Endothelial cell of umbilical vein (primary cell): ENCODE results near the gene UNC45A. TPM values are rescaled to one million over a fixed set of nuclear protein-coding genes. Genes with fewer than 3 reads are reported as not detected.

Source experiments
- BruUV-seq: library from RNA; stranded (reverse); fragments of 400-500 nt; replicated peaks from 2 replicates; lab custom pipeline; 2021; lab: Mats Ljungman, UMichigan
- CTCF ChIA-PET: fragments of 300-600, 350-600 bp; sonication (Branson Sonifier 250); formaldehyde crosslinking; loops from one replicate; lab custom pipeline; 2021; ENCODE audit warnings: antibody characterized with exemption, inconsistent platforms; lab: Charles Lee
- POLR2A ChIA-PET: fragments of 300-600, 350-600 bp; sonication (Branson Sonifier 250); formaldehyde crosslinking; loops from one replicate; lab custom pipeline; 2021; ENCODE audit warnings: antibody characterized with exemption, inconsistent platforms; lab: Charles Lee
- DNase-seq: peaks from one replicate; pipeline ENCODE4 v3.0.0-alpha.2; 2011; ENCODE audit warnings: low read depth, low spot score
- FAIRE-seq: peaks from 2 replicates; lab custom pipeline; 2011; peaks lifted over from hg19 to GRCh38; lab: Jason Lieb, UNC
- H2AFZ ChIP-seq: 2 replicates; pipeline ENCODE4 v1.6.0; 2012; ENCODE audit warnings: low read depth, low read length, control low read depth, inconsistent platforms
- H3K27ac ChIP-seq: 2 replicates; pipeline ENCODE4 v1.5.1; 2011; ENCODE audit warnings: low read depth, mild to moderate bottlenecking, control low read depth, low read length, moderate library complexity; ENCODE audit not compliant: insufficient read depth
- H3K27me3 ChIP-seq, 2 experiments: 2 replicates each; pipeline versions ENCODE4 v1.6.0 to v1.6.1; 2011; ENCODE audit warnings: low read length in 2 of 2, mixed read lengths in 1 of 2; ENCODE audit not compliant: control insufficient read depth in 2 of 2, insufficient read depth in 2 of 2
- H3K36me3 ChIP-seq, 2 experiments: 2 replicates in 1 of 2; 3 replicates in 1 of 2; pipeline ENCODE4 v1.5.1; 2011; ENCODE audit warnings: low read length in 2 of 2, mild to moderate bottlenecking in 1 of 2, moderate library complexity in 1 of 2; ENCODE audit not compliant: control insufficient read depth in 2 of 2, insufficient read depth in 2 of 2; ENCODE audit errors: extremely low read depth in 1 of 2
- H3K4me1 ChIP-seq: 3 replicates; pipeline ENCODE4 v1.5.1; 2011; ENCODE audit warnings: mild to moderate bottlenecking, low read length; ENCODE audit not compliant: control insufficient read depth, insufficient read depth; ENCODE audit errors: extremely low read depth
- H3K4me2 ChIP-seq: 2 replicates; pipeline ENCODE4 v1.6.1; 2011; ENCODE audit warnings: low read length, control low read depth, mixed read lengths; ENCODE audit not compliant: insufficient read depth
- H3K4me3 ChIP-seq, 3 experiments: fragments of 200-600 bp in 1 of 3; sonication (generic), shearing (Covaris generic) in 1 of 3; replicated peaks in 1 of 3; 2 replicates each; pipeline ENCODE4 v1.5.1; 2011 to 2016; ENCODE audit warnings: control low read depth in 3 of 3, low read length in 3 of 3, mild to moderate bottlenecking in 2 of 3, inconsistent platforms in 1 of 3, low read depth in 1 of 3, moderate library complexity in 1 of 3; ENCODE audit not compliant: insufficient read depth in 1 of 3
- H3K79me2 ChIP-seq: 2 replicates; pipeline ENCODE4 v1.6.0; 2012; ENCODE audit warnings: low read length, inconsistent platforms; ENCODE audit not compliant: control insufficient read depth, insufficient read depth
- H3K9ac ChIP-seq: replicated peaks from 2 replicates; pipeline ENCODE3; 2011; ENCODE audit warnings: low read length, control low read depth; ENCODE audit not compliant: insufficient read depth; ENCODE audit errors: extremely low read depth
- H3K9me1 ChIP-seq: replicated peaks from 3 replicates; pipeline ENCODE4 v1.6.0; 2011; ENCODE audit warnings: mild to moderate bottlenecking, low read length; ENCODE audit not compliant: control insufficient read depth, insufficient read depth; ENCODE audit errors: extremely low read depth
- H3K9me3 ChIP-seq: replicated peaks from 2 replicates; pipeline ENCODE4 v1.5.1; 2012; ENCODE audit warnings: low read length, inconsistent platforms; ENCODE audit not compliant: control insufficient read depth, insufficient read depth
- H4K20me1 ChIP-seq: replicated peaks from 2 replicates; pipeline ENCODE3; 2011; ENCODE audit warnings: mild to moderate bottlenecking, low read length; ENCODE audit not compliant: control insufficient read depth, insufficient read depth; ENCODE audit errors: extremely low read depth
- EZH2 ChIP-seq: IDR thresholded peaks from 2 replicates; pipeline ENCODE4 v1.6.1; 2012; ENCODE audit warnings: borderline replicate concordance, low read depth, mild to moderate bottlenecking, moderate library complexity, low read length, inconsistent platforms; ENCODE audit not compliant: severe bottlenecking
- GATA2 ChIP-seq: IDR thresholded peaks from 2 replicates; pipeline ENCODE4 v1.7.0; 2011; ENCODE audit warnings: low read depth, mild to moderate bottlenecking, moderate library complexity, mixed read lengths, low read length; ENCODE audit not compliant: insufficient read length, insufficient read depth
- JUN ChIP-seq: IDR thresholded peaks from 2 replicates; pipeline ENCODE4 v1.6.1; 2011; ENCODE audit warnings: borderline replicate concordance, low read depth; ENCODE audit not compliant: insufficient read length, insufficient read depth
- MYC ChIP-seq: IDR thresholded peaks from one replicate; pipeline ENCODE4 v1.6.1; 2011; ENCODE audit warnings: mild to moderate bottlenecking, low read depth, low read length
- POLR2A ChIP-seq: IDR thresholded peaks from 2 replicates; pipeline ENCODE4 v1.6.1; 2012; ENCODE audit warnings: low read depth, mild to moderate bottlenecking, control low read depth, low read length
- dilution Hi-C: fragments of 300-500 bp; cut with MboI; formaldehyde crosslinking; loops from one replicate; pipeline ENCODE4 v1.15.0; 2019; ENCODE audit warnings: low sequenced_read_pairs; ENCODE audit not compliant: extremely low pct_ligation_motif_present
- intact Hi-C: fragments of 100-400 bp; cut with micrococcal nuclease; formaldehyde crosslinking; loops from one replicate; pipeline ENCODE4 v1.10.0; 2022
- polyA plus RNA-seq, 4 experiments: library from polyadenylated mRNA; depleted of rRNA in 3 of 4; stranded (reverse) in 3 of 4; unstranded in 1 of 4; fragments of >200 nt; gene quantifications; 2 replicates each; pipeline versions ENCODE4 v1.2.1 to v1.2.3, GENCODE V29; 2011 to 2012; ENCODE audit warnings: missing spikeins in 1 of 4
- total RNA-seq: library from RNA; stranded (reverse); gene quantifications from 2 replicates; pipeline ENCODE4 v1.2.3, GENCODE V29; 2021
- TF ChIP-seq, protein P1 (sequence below), 2 donors: IDR thresholded peaks; 1 replicate in 1 of 2; 2 replicates in 1 of 2; pipeline ENCODE4 v1.5.1; 2011; ENCODE audit warnings: low read length in 2 of 2, mild to moderate bottlenecking in 2 of 2, moderate library complexity in 2 of 2, control low read depth in 1 of 2, inconsistent platforms in 1 of 2, low read depth in 1 of 2; ENCODE audit not compliant: insufficient read depth in 1 of 2; ENCODE audit errors: extremely low read depth in 1 of 2

The UNC45A gene
- total and polyA plus RNA-seq, 2 donors (not counting 3 experiments of a cell fraction or from before 2014, with no cell fraction given), result 103 to 106 TPM

DNA sequence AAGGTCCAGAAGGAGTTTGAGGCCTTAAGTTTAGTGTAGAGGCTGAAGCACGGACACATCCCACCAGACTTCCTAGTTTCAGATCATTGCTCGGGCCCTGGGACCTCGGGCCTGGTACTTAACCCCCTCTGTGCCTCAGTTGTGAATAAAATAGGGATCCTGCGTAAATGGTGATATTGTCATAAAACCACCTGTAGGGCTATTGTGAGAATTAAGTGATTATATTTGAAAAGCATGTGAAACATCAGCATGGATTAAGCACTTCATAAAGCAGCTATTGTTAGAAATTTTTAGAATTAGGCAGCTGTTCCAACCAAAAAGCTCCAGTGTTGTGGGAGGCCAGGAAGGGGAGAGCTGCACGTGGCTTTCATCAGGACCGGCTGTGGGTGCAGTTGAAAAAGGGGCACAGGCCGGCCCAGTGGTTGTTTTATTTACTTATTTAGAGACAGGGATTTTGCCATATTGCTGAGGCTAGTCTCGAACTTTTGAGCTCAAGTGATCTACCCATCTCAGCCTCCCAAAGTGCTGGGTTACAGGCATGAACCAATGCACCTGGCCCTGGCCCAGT lies 24.0 kb downstream of the UNC45A start:
- intact Hi-C loops, result no loop called here
- no peaks in the 10 kb centered on the region for H3K9me1 ChIP-seq
- TF ChIP-seq GATA2, result no peak
- dilution Hi-C loops, result no loop called here
- H4K20me1 ChIP-seq, result no peaks in the 10 kb centered on the region
- no peak overlapping the region for H3K9ac ChIP-seq
- CTCF ChIA-PET, result interaction anchor here (1.1 to 6.9 kb wide), 6 partner anchors 12 to 314 kb away, joined by 3 to 155 read pairs (median 52); partner anchors contain the start of gene HDDC3
- H3K9me3 ChIP-seq, result no peaks in the 10 kb centered on the region
- DNase-seq (no peak), FAIRE-seq (no peak)
- no peak overlapping the region for H3K4me3 ChIP-seq
- POLR2A ChIA-PET, result no interaction called here
- H3K27me3 ChIP-seq, result no peaks in the 10 kb centered on the region
- H3K4me1 ChIP-seq, result peaks cover 13% of the 10 kb centered on the region
- no peak overlapping the region for H3K27ac ChIP-seq
- BruUV-seq, result no TSS peak
- H3K36me3 ChIP-seq, result peaks cover 1 to 4% of the 10 kb centered on the region in 2 experiments
- H2AFZ ChIP-seq, result no peak overlapping the region
- no peak overlapping the region for H3K4me2 ChIP-seq
- H3K79me2 ChIP-seq, result peaks cover 3% of the 10 kb centered on the region

- peaks cover 1 to 3% of the 10 kb centered on the region in 2 experiments for H3K36me3 ChIP-seq
- H3K9ac ChIP-seq, result no peak overlapping the region
- peaks cover 13% of the 10 kb centered on the region for H3K4me1 ChIP-seq
- ChIA-PET POLR2A (no interaction called here), CTCF (interaction anchor here (1.1 to 6.9 kb wide), 4 partner anchors 24 to 313 kb away, joined by 3 to 155 read pairs (median 49); partner anchors contain the start of gene HDDC3)
- BruUV-seq, result no TSS peak
- H3K4me3 ChIP-seq, result no peak overlapping the region
- no peak overlapping the region for H2AFZ ChIP-seq
- TF ChIP-seq JUN, result no peak
- TF ChIP-seq EZH2, result no peak
- TF ChIP-seq POLR2A, result no peak
- TF ChIP-seq, protein P1, sequence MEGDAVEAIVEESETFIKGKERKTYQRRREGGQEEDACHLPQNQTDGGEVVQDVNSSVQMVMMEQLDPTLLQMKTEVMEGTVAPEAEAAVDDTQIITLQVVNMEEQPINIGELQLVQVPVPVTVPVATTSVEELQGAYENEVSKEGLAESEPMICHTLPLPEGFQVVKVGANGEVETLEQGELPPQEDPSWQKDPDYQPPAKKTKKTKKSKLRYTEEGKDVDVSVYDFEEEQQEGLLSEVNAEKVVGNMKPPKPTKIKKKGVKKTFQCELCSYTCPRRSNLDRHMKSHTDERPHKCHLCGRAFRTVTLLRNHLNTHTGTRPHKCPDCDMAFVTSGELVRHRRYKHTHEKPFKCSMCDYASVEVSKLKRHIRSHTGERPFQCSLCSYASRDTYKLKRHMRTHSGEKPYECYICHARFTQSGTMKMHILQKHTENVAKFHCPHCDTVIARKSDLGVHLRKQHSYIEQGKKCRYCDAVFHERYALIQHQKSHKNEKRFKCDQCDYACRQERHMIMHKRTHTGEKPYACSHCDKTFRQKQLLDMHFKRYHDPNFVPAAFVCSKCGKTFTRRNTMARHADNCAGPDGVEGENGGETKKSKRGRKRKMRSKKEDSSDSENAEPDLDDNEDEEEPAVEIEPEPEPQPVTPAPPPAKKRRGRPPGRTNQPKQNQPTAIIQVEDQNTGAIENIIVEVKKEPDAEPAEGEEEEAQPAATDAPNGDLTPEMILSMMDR (IDR thresholded peaks at IDR 0.05; ENCODE audit: extremely low read depth in 1 of 2, insufficient read depth in 1 of 2, low read depth in 1 of 2, low read length in 2 of 2), result no peak
- TF ChIP-seq GATA2, result no peak
- TF ChIP-seq MYC, result no peak
- no peaks in the 10 kb centered on the region for H3K27me3 ChIP-seq
- no peaks in the 10 kb centered on the region for H3K9me3 ChIP-seq
- no peaks in the 10 kb centered on the region for H3K9me1 ChIP-seq
- FAIRE-seq, result no peak
- H3K27ac ChIP-seq, result no peak overlapping the region
- no peaks in the 10 kb centered on the region for H4K20me1 ChIP-seq
- intact Hi-C loops (no loop called here), dilution Hi-C loops (no loop called here)
- peaks cover 3% of the 10 kb centered on the region for H3K79me2 ChIP-seq
- H3K4me2 ChIP-seq, result no peak overlapping the region
- no peak for DNase-seq
Observed at GRCh38 chr15:90959894-90960293, 24.8 kb downstream of the UNC45A start.
